Osteocyte (in vitro differentiated cells): ENCODE measurements around the gene SLIRP. TPM values are rescaled to one million over a fixed set of nuclear protein-coding genes. Genes with fewer than 3 reads are reported as not detected.

Experiments used
- DNase-seq: peaks from one replicate; pipeline ENCODE4 v3.0.0; 2021; ENCODE audit warnings: mixed read lengths; ENCODE audit not compliant: unreplicated experiment; ENCODE audit errors: extremely low spot score
- H3K27ac Mint-ChIP-seq: one replicate; pipeline ENCODE4 v1.8.0; 2021; ENCODE audit warnings: mild to moderate bottlenecking, mixed read lengths; ENCODE audit not compliant: unreplicated experiment
- H3K27me3 Mint-ChIP-seq: one replicate; pipeline ENCODE4 v1.8.0; 2021; ENCODE audit warnings: mixed read lengths; ENCODE audit not compliant: unreplicated experiment
- H3K36me3 Mint-ChIP-seq: one replicate; pipeline ENCODE4 v1.8.0; 2021; ENCODE audit warnings: mixed read lengths; ENCODE audit not compliant: unreplicated experiment
- H3K4me1 Mint-ChIP-seq: one replicate; pipeline ENCODE4 v1.8.0; 2021; ENCODE audit warnings: mixed read lengths; ENCODE audit not compliant: unreplicated experiment
- H3K4me3 Mint-ChIP-seq: one replicate; pipeline ENCODE4 v1.8.0; 2021; ENCODE audit warnings: mild to moderate bottlenecking, moderate library complexity, mixed read lengths; ENCODE audit not compliant: unreplicated experiment
- H3K9me3 Mint-ChIP-seq: one replicate; pipeline ENCODE4 v1.8.0; 2021; ENCODE audit warnings: mixed read lengths; ENCODE audit not compliant: unreplicated experiment
- total RNA-seq: library from RNA; stranded (reverse); gene quantifications from 2 replicates; pipeline ENCODE4 v1.2.1, GENCODE V29; 2021
- TF ChIP-seq, protein P1 (sequence below): fragments of 200-600 bp; sonication (generic); IDR thresholded peaks from 2 replicates; pipeline ENCODE4 v1.5.0; 2021; ENCODE audit warnings: antibody characterized with exemption, mild to moderate bottlenecking, moderate library complexity

SLIRP gene
- total RNA-seq, 1 donor from 2014 or later: 76.2 TPM

DNA sequence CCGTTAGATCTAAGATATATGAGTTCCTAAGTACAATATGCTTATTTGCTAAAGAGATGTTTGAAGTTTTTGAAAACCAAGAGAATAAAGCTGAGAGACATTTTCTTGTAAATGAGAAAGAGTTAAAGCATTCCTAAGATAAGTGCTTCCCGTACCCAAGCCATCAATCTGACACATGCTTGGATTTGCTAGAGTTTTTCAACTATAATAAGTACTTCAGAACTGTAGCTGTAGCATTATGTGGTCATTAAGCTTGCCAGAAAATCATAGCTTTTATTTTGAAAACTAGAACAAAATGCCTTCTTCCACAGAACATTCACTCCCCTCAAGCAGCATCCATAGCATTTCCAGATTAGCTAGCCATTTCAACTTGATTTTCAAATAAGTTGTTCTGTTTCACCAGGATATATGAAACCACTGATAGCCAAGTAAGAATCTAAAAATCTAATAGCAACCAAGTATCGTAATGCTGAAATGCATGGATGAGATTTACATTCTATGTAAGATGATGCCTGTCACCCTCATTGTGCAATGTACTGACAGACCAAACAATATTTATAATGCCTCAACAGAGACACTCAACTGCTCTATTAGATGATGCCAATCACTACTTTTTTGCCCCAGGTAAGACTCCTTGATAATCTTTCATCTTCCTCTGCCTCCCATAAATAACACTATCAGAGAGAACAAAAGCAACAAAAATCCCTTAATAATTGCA lies 45.1 kb downstream of the SLIRP start:
- Mint-ChIP-seq H3K36me3 (peaks cover 36% of the 10 kb centered on the region), H3K9me3 (no peaks in the 10 kb centered on the region), H3K27ac (no peak overlapping the region), H3K27me3 (no peaks in the 10 kb centered on the region), H3K4me3 (no peak overlapping the region), H3K4me1 (peaks cover 4% of the 10 kb centered on the region)
- no peak for DNase-seq
- TF ChIP-seq, protein P1, sequence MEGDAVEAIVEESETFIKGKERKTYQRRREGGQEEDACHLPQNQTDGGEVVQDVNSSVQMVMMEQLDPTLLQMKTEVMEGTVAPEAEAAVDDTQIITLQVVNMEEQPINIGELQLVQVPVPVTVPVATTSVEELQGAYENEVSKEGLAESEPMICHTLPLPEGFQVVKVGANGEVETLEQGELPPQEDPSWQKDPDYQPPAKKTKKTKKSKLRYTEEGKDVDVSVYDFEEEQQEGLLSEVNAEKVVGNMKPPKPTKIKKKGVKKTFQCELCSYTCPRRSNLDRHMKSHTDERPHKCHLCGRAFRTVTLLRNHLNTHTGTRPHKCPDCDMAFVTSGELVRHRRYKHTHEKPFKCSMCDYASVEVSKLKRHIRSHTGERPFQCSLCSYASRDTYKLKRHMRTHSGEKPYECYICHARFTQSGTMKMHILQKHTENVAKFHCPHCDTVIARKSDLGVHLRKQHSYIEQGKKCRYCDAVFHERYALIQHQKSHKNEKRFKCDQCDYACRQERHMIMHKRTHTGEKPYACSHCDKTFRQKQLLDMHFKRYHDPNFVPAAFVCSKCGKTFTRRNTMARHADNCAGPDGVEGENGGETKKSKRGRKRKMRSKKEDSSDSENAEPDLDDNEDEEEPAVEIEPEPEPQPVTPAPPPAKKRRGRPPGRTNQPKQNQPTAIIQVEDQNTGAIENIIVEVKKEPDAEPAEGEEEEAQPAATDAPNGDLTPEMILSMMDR: no peak

DNA sequence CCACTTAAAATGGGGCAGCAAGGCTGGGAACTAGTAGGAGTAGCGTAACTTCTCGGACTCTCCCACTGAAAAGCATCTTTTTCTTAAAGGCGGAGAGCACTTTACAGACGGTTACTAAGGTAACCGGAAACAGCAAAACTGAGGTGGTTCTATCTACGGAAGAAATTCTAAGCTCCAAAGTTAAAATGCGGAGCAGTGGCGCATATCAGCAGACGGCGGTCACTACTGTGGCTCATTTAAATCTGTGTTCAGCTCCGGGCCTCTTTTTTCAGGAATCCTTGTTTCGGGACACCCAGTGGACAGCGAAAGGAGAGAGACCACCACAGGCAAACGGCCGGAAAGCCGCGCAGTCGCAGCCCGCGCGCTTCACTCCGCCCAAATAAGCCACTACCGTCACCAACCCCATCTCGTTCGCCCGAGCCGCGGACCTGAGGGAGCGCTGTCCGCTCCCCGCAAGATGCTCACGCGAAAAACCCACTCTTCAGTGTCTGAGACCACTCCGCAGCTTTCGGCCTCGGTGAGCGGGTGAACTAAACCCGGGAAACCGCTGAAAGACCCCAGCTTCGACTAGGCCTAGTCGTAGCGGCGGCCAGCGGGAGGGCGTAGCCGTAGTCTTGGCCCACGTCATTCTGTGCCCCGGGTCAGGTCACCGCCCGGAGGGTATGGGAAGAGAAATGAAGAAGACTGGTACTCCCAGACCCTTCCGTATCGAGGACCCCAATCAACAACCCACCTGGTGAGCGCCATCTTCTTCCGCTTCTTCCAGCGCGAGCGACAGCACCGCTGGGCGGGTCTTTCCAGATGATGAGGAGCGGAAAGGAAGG lies 52.7 kb downstream of the SLIRP start, which contains the start of gene SNW1:
SNW1 (minus strand) TSS at position 776 of the 824 bp plus-strand sequence; CDS start at position 747, 29 bp downstream.
- H3K27ac Mint-ChIP-seq: peak within 1 kb of the TSS; percentile 99
- TF ChIP-seq, protein P1: peak; percentile 15
- H3K9me3 Mint-ChIP-seq: no peaks in the 10 kb centered on the region
- DNase-seq: peak; percentile 97
- H3K4me3 Mint-ChIP-seq: peak within 1 kb of the TSS; percentile 98
- peaks cover 4% of the 10 kb centered on the region for H3K36me3 Mint-ChIP-seq
- peaks cover 36% of the 10 kb centered on the region for H3K4me1 Mint-ChIP-seq
- no peaks in the 10 kb centered on the region for H3K27me3 Mint-ChIP-seq

DNA sequence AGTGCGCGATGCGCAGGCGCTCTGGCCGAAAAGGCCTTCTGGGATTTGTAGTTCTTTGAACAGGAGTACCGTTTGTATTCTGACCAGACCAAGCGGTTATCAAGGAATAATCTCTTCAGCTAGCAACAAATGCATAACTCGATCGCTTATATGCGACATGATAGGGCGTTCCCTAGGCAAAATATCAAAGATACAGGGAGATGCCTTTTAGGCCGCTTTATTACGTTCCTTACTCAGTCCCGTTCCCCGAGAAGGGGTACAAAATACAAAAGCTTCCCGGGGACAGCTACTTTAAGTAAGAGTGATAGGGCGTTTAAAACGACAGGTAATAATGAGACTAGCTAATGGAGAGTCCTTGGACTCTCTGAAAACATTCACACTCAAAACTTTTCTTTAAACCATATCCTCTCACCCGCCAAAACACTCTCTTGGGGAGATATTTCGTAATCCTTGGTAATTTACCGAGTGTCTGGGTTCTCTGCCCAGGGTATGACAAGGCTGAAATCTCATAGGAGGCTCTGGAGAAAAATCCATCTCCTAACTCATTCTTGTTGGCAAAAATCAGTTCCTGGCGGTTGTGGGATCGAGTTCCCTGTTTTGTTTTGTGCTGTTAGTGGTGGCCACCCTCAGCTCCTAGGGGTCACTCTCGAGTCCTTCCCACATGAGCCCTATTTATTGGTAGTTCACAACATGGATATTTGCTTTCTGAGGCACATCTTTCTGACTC lies 53.5 kb downstream of the SLIRP start:
- peak overlapping the region; percentile 98 for H3K4me3 Mint-ChIP-seq
- TF ChIP-seq, protein P1: peak; percentile 29
- H3K27me3 Mint-ChIP-seq: no peaks in the 10 kb centered on the region
- H3K4me1 Mint-ChIP-seq: peaks cover 36% of the 10 kb centered on the region
- H3K27ac Mint-ChIP-seq: peak overlapping the region; percentile 99
- H3K9me3 Mint-ChIP-seq: no peaks in the 10 kb centered on the region
- H3K36me3 Mint-ChIP-seq: peaks cover 4% of the 10 kb centered on the region
- DNase-seq: no peak

DNA sequence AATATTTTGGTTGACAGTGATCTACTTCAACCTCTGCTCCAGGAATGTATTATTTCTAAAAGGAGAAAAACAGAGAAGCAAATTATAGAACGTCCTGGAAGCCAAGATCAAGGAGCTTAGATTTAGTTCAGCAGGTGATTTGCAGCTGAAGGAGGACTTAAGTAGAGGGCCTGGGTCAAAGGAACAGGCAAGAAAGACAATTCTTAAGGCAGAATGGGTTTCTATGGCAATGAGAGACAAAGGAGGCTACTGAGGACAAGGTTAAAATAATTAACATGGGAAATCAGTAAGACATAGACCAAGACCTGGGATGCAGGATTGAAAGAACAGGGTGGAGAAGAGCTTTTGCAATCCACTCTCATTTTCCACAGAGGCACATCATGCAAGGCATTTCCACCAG lies 55.4 kb downstream of the SLIRP start:
- Mint-ChIP-seq H3K27ac (no peak overlapping the region), H3K9me3 (no peaks in the 10 kb centered on the region), H3K36me3 (peaks cover 6% of the 10 kb centered on the region), H3K4me3 (no peak overlapping the region), H3K4me1 (peaks cover 30% of the 10 kb centered on the region), H3K27me3 (no peaks in the 10 kb centered on the region)
- DNase-seq: no peak
- TF ChIP-seq, protein P1: no peak
